Duodenal mucosa (tissue), 2 donors: ENCODE measurements around the gene PITPNM3.

Experiments
- H3K27ac ChIP-seq: one replicate; pipeline ENCODE4 v1.7.0; 2013; ENCODE audit warnings: low read depth, low read length
- H3K27me3 ChIP-seq, 2 donors: one replicate each; pipeline ENCODE4 v1.7.0; 2013; ENCODE audit warnings: low read length in 2 of 2, control low read depth in 1 of 2; ENCODE audit not compliant: insufficient read depth in 2 of 2, control insufficient read depth in 1 of 2
- H3K36me3 ChIP-seq, 2 donors: one replicate each; pipeline ENCODE4 v1.7.0; 2013; ENCODE audit warnings: low read length in 2 of 2, control low read depth in 1 of 2; ENCODE audit not compliant: insufficient read depth in 2 of 2, control insufficient read depth in 1 of 2
- H3K4me1 ChIP-seq, 2 donors: one replicate each; pipeline ENCODE4 v1.7.0; 2013; ENCODE audit warnings: low read length in 2 of 2, control low read depth in 1 of 2; ENCODE audit not compliant: insufficient read depth in 2 of 2, control insufficient read depth in 1 of 2
- H3K4me3 ChIP-seq, 2 donors: one replicate each; pipeline ENCODE4 v1.7.0; 2013; ENCODE audit warnings: low read length in 2 of 2, low read depth in 1 of 2
- H3K9ac ChIP-seq, 2 donors: one replicate each; pipeline ENCODE4 v1.7.0; 2013; ENCODE audit warnings: low read length in 2 of 2, low read depth in 1 of 2
- H3K9me3 ChIP-seq, 2 donors: one replicate each; pipeline ENCODE4 v1.7.0; 2013; ENCODE audit warnings: low read length in 2 of 2, control low read depth in 1 of 2; ENCODE audit not compliant: control insufficient read depth in 1 of 2

Gene PITPNM3

GRCh38 chr17:6495450-6496115, 60.8 kb downstream of the PITPNM3 start:
- Histone ChIP-seq H3K4me1 (peaks cover 0 to 5% of the 10 kb centered on the region in 2 donors), H3K36me3 (no peaks in the 10 kb centered on the region), H3K27me3 (peaks cover 0 to 7% of the 10 kb centered on the region in 2 donors), H3K9ac (no peak overlapping the region), H3K4me3 (no peak overlapping the region), H3K27ac (no peak overlapping the region), H3K9me3 (no peaks in the 10 kb centered on the region)

DNA sequence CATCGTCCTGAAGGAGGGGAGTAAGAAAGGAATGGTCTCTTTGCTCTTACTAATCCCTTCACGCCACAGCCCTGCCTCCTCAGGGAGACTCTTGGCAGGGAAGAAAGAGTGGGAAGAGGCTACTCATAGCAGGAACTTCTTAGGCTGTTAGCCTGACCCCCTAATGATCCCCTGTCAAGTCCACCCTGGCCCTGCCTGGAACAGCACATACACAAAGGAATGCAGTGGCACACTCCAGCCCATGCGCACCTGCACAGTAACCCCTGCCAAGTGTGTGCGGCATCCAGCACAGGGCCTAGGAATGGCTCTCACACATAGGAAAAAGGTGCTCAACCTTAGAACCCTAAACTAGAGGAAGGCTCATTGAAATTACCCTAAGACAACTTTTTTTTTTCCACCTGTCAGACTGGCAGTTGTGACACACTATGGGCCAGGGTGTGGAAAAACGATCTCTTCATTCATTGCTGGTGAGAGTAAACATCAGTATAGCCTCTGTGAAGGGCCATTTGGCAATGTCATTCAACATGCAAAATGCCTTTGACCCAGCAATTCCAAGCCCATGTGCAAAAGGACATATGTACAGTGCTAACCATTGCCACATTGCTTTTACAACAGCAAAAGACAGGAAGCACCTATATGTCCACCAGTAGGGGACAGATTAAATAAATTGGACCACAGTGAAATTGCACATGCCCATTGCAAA, 62.0 kb downstream of the PITPNM3 start:
- H3K9ac ChIP-seq = no peak overlapping the region
- peaks cover 0 to 5% of the 10 kb centered on the region in 2 donors for H3K4me1 ChIP-seq
- no peaks in the 10 kb centered on the region for H3K36me3 ChIP-seq
- H3K27me3 ChIP-seq = peaks cover 0 to 7% of the 10 kb centered on the region in 2 donors
- no peaks in the 10 kb centered on the region for H3K9me3 ChIP-seq
- no peak overlapping the region for H3K27ac ChIP-seq
- no peak overlapping the region for H3K4me3 ChIP-seq

DNA sequence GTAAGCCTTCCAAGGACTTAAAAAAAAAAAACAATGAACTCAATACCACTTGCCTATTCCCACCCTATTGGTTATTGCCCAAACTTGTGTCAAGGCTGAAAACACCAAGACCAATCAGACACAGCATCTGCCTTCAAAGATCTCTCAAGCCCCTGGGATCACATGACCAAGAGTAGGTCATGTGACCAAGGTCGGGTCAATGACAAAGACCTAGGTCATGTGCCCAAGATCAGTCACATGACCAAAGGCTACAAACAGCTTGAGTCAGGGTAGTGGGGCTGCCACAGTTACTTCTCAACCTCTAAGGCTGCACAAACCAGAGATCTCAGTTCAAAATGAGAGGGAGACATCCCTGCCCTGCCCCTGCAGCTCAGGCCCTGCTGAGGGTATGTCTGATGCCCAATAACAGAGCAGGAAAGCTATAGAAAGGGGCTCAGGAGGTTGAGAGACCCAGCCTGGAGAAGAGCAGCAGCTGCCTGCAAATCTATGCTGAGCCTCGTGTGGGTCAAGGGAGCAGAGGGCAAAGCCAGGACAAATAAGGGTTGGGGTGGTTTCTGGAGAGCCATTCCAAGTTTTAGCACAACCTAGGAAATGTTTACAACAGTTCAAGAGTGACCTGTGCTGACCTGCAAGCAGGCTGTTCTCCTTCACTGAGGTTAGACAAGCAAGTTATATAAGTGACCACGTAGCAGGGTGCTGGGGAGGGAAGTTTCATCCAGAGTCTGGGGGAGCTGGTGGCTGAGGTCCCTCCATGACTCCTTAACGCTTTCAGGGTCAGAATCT, 63.3 kb downstream of the PITPNM3 start:
- peaks cover 0 to 3% of the 10 kb centered on the region in 2 donors for H3K27me3 ChIP-seq
- no peaks in the 10 kb centered on the region for H3K36me3 ChIP-seq
- no peaks in the 10 kb centered on the region for H3K9me3 ChIP-seq
- no peak overlapping the region for H3K9ac ChIP-seq
- H3K4me1 ChIP-seq = peaks cover 0 to 5% of the 10 kb centered on the region in 2 donors
- H3K27ac ChIP-seq = no peak overlapping the region
- H3K4me3 ChIP-seq = no peak overlapping the region

- no peaks in the 10 kb centered on the region for H3K4me1 ChIP-seq
- H3K27me3 ChIP-seq = no peaks in the 10 kb centered on the region
- H3K9me3 ChIP-seq = no peaks in the 10 kb centered on the region
- H3K27ac ChIP-seq = no peak overlapping the region
- H3K4me3 ChIP-seq = no peak overlapping the region
- H3K36me3 ChIP-seq = no peaks in the 10 kb centered on the region
- no peak overlapping the region for H3K9ac ChIP-seq
These were observed 65.2 kb downstream of the PITPNM3 start for GRCh38 chr17:6491071-6491700.

GRCh38 chr17:6489016-6489550, 67.3 kb downstream of the PITPNM3 start:
- Histone ChIP-seq H3K4me1 (no peaks in the 10 kb centered on the region), H3K27ac (no peak overlapping the region), H3K9me3 (no peaks in the 10 kb centered on the region), H3K9ac (no peak overlapping the region), H3K27me3 (no peaks in the 10 kb centered on the region), H3K36me3 (no peaks in the 10 kb centered on the region), H3K4me3 (no peak overlapping the region)

- Histone ChIP-seq H3K36me3 (no peaks in the 10 kb centered on the region), H3K4me3 (no peak overlapping the region), H3K9me3 (no peaks in the 10 kb centered on the region), H3K4me1 (no peaks in the 10 kb centered on the region), H3K9ac (no peak overlapping the region), H3K27me3 (no peaks in the 10 kb centered on the region), H3K27ac (no peak overlapping the region)
These were observed 68.3 kb downstream of the PITPNM3 start for GRCh38 chr17:6488008-6488539.

DNA sequence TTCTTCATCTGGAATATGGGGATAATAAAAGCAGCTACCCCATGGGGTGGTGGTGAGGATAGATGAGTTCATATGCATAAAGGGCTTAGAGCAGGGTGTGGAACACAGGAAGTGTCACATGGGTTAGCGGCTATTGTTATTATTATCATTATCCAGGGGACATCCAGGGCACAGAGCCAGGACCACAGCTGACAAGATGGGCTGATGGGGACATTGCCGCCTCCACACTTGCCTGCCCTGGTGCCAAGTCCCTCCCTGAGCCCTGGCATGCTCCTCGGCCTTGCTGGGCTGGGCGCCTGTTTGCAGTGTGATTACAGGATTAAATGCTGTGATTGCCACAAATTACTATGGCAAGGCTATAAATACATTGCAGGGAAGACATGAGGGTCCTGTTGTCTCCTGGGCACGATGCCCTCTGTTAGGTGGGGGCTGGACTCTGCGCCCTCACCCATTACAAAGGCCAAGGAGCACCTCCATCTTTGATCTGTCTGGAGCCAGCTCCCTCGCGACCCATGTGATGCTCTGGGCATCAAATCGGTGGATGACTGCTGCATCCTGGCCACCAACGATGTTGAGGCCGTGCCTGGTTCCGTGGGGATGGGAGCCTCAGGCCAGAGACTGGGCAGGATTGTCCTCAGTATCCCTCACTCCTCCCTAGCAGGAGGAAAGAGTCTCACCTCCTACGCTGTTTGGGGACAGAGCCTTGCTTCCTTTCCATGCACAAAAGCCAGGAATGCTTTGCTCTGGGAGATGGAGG, 68.9 kb downstream of the PITPNM3 start:
- Histone ChIP-seq H3K27me3 (no peaks in the 10 kb centered on the region), H3K4me3 (no peak overlapping the region), H3K4me1 (no peaks in the 10 kb centered on the region), H3K9me3 (no peaks in the 10 kb centered on the region), H3K36me3 (no peaks in the 10 kb centered on the region), H3K9ac (no peak overlapping the region), H3K27ac (no peak overlapping the region)

DNA sequence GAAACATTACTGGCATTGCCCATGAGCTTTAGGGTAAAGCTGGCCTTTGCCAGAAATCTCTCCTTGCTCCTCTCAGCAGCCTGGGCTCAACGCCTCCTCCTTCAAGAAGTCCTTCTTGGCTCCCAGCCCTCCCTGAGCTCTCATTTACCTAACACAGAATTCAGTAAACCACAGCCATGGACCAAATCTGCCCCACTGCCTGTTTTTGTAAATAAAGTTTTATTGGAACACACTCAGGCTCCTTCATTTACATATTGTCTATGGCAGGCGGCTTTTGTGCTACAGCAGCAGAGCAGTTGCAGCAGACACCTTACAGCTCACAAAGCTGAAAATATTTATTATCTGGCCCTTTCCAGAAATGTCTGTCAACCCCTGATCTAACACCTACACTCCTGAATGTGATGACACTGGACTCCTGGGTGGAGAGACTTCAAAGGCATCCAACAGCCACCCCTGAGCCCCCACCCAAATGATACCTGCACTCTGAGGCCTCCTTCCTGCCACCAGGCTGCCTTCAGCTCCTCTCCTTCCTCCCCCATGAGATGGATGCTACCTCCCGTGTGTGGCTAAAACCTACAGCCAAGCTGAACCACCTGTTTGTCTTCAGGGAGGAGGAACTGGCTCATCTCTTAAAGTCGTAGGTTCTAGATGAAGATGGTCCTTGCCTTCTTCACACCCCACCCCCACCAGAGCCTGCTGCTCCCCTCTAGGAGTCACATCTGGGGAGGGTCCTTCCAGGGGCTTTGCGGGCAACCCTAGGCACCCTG, 70.5 kb downstream of the PITPNM3 start:
- H3K9me3 ChIP-seq = no peaks in the 10 kb centered on the region
- no peak overlapping the region for H3K27ac ChIP-seq

DNA sequence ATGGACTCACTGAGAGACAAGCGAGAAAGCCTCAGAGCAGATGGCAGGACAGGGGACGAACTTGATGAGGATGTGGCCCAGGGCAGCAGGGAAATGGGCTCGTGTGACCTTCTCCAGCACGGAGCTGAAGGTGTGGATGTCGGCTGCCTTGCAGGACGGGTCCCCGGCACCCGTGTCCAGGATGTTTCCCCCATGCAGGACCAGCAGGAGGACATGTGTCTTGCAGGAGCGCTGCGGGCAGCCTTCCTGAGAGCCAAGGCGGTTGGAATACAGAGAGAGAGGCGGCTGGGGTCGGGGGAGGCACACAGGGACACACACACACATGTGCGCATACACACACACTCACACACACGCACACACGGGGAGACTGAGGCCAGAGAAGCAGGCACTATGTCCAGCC, 72.8 kb downstream of the PITPNM3 start:
- no peak overlapping the region for H3K27ac ChIP-seq
- H3K9me3 ChIP-seq = no peaks in the 10 kb centered on the region
- no peak overlapping the region for H3K9ac ChIP-seq
- no peak overlapping the region for H3K4me3 ChIP-seq
- H3K4me1 ChIP-seq = no peaks in the 10 kb centered on the region
- H3K27me3 ChIP-seq = no peaks in the 10 kb centered on the region
- no peaks in the 10 kb centered on the region for H3K36me3 ChIP-seq

More for the DNA sequence above, 70.5 kb downstream of the PITPNM3 start:
- no peaks in the 10 kb centered on the region for H3K36me3 ChIP-seq
- no peaks in the 10 kb centered on the region for H3K4me1 ChIP-seq
- no peaks in the 10 kb centered on the region for H3K27me3 ChIP-seq
- H3K9ac ChIP-seq = no peak overlapping the region
- no peak overlapping the region for H3K4me3 ChIP-seq
